ENCODE results near the gene HOXC6. TPM values are rescaled to one million over a fixed set of nuclear protein-coding genes. Genes with fewer than 3 reads are reported as not detected.

HOXC6 gene
- total RNA-seq, 2 experiments from 2014 or later: not detected

GRCh38 chr12:53999559-54000115 lies 28.6 kb upstream of the HOXC6 start:
- no peaks in the 10 kb centered on the region for H3K36me3 Mint-ChIP-seq (ENCODE audit: low read depth)
- peaks cover 85% of the 10 kb centered on the region for H3K27me3 Mint-ChIP-seq
- ATAC-seq: no peak
- DNase-seq: peak; percentile 55
- peaks cover 26% of the 10 kb centered on the region for H3K4me1 Mint-ChIP-seq (ENCODE audit: low read depth)
- no peak overlapping the region for H3K27ac Mint-ChIP-seq
- intact Hi-C loops (cut with micrococcal nuclease): no loop called here
- TF ChIP-seq CTCF (IDR thresholded peaks at IDR 0.05): no peak
- no peaks in the 10 kb centered on the region for H3K9me3 Mint-ChIP-seq
- peak overlapping the region; percentile 43 for H3K4me3 Mint-ChIP-seq
- CTCF ChIA-PET: interaction anchor here (0.7 to 6.7 kb wide), 11 partner anchors 9 to 224 kb away, joined by 3 to 58 read pairs (median 6); partner anchors contain the start of genes HOXC10, HOXC5 and HOXC8
- POLR2A ChIA-PET: interaction anchor here (0.6 to 1.6 kb wide), 2 partner anchors 14 to 44 kb away, joined by 3 to 9 read pairs; partner anchors contain the start of gene HOXC10

GRCh38 chr12:54000116-54001114 lies 27.8 kb upstream of the HOXC6 start, which contains the start of gene HOXC9:
Gene HOXC9 (plus strand): TSS chr12:54000161. CDS start chr12:54000189, 28 bp downstream.
- DNase-seq: no peak
- ATAC-seq: no peak
- POLR2A ChIA-PET: interaction anchor here (1.6 kb wide), 1 partner anchor 15 kb away, joined by 9 read pairs; the partner anchor contains the start of gene HOXC10
- no peak within 1 kb of the TSS for H3K27ac Mint-ChIP-seq
- no peak for TF ChIP-seq CTCF (IDR thresholded peaks at IDR 0.05)
- intact Hi-C loops (cut with micrococcal nuclease): no loop called here
- peaks cover 83% of the 10 kb centered on the region for H3K27me3 Mint-ChIP-seq
- no peaks in the 10 kb centered on the region for H3K9me3 Mint-ChIP-seq
- CTCF ChIA-PET: interaction anchor here (0.7 to 6.7 kb wide), 12 partner anchors 8 to 225 kb away, joined by 3 to 58 read pairs (median 5); partner anchors contain the start of genes HOXC10, HOXC5 and HOXC8
- peaks cover 19% of the 10 kb centered on the region for H3K4me1 Mint-ChIP-seq (ENCODE audit: low read depth)
- peak within 1 kb of the TSS; percentile 43 for H3K4me3 Mint-ChIP-seq
- no peaks in the 10 kb centered on the region for H3K36me3 Mint-ChIP-seq (ENCODE audit: low read depth)

GRCh38 chr12:54001283-54002187 lies 26.7 kb upstream of the HOXC6 start:
- H3K4me3 Mint-ChIP-seq: no peak overlapping the region
- no peak overlapping the region for H3K27ac Mint-ChIP-seq
- intact Hi-C loops (cut with micrococcal nuclease): no loop called here

More at GRCh38 chr12:54001283-54002187, 26.7 kb upstream of the HOXC6 start:
- ChIA-PET CTCF (interaction anchor here (1.2 to 6.7 kb wide), 6 partner anchors 7 to 213 kb away, joined by 3 to 58 read pairs (median 8); partner anchors contain the start of genes HOXC10 and HOXC8), POLR2A (interaction anchor here (0.7 kb wide), 1 partner anchor 8 kb away, joined by 3 read pairs; no protein-coding TSS in a partner anchor)
- Mint-ChIP-seq H3K36me3 (ENCODE audit: low read depth) (no peaks in the 10 kb centered on the region), H3K27me3 (peaks cover 84% of the 10 kb centered on the region), H3K9me3 (no peaks in the 10 kb centered on the region), H3K4me1 (ENCODE audit: low read depth) (peaks cover 17% of the 10 kb centered on the region)
- ATAC-seq: no peak
- TF ChIP-seq CTCF (IDR thresholded peaks at IDR 0.05): no peak
- no peak for DNase-seq
